Right renal cortex interstitium (tissue), 3 donors: ENCODE results near the gene UNC119B. TPM values are rescaled to one million over a fixed set of nuclear protein-coding genes. Genes with fewer than 3 reads are reported as not detected.
A peak's percentile ranks its signal among the peaks of the same experiment; 100 is the strongest.

Experiments
- DNase-seq, 3 donors: peaks; one replicate each; pipeline ENCODE4 v3.0.0-alpha.2; 2013; ENCODE audit warnings: low read depth in 3 of 3, low spot score in 2 of 3
- polyA plus RNA-seq, 3 donors: library from polyadenylated mRNA; unstranded; fragments of 120-200 nt; gene quantifications; one replicate each; pipeline ENCODE4 v1.2.1, GENCODE V29; 2013; ENCODE audit not compliant: insufficient read length in 3 of 3

UNC119B gene
- polyA plus RNA-seq, 3 donors = 77.5 to 88.9 (median 81.4) TPM

DNA sequence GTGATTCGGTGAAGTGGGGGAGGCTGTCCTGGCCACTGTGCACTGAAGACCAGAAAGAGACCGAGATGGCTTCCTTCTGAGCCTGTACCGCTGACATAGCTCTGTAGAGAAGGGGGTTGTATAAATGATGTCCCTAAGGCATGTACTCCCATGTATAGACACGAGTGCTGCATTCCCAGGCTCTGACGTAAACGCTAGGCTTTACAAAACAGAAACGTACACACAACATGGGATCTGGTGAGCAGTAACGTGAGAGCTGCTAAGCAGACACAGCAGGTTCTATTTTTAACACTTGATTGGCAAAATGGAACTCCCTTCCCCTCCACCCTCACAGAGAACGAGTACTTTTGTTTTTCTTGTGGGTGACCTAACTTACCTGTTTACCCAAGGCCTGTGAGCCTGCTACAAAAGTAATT, 51.3 kb downstream of the UNC119B start:
- peak; percentile 63 to 67 (median 66) for DNase-seq

DNA sequence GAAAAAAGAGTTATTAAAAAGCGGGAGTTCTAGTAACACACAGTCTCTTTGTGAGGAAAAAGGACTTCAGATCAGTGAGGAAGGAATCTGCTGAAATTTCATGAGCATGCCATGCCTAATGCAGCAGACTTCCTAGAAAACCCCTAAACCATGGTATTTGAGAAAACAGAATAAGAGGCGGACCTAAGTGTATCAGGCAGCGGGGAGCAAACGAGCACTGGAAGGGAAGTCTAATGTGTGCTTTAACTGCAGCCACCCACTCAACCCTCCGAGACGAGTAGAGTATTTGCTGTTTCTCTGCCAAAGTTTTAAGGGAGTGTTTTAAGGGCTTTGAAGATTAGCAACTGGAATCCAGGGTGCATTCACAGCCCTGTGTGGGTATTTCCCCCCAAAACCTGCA, 51.8 kb downstream of the UNC119B start:
- no peak for DNase-seq

DNA sequence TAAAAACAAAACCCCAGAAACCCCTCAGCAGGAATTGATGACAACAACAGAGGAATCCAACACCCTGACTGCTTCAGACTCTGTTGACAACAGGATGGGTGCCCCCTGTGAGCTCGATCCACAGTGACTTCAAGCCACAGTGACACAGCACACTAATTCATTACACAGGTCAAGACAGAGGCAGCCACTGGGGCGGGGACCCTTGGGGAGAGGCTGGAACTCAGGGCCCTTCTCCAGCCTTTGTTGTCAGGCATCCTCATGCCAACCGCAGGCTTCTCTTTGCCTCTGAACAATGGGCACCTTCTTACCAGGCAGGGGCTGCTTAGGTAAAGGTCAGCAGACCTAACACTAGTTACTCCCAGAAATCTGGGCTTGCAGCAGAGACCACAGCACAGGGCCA, 53.0 kb downstream of the UNC119B start:
- DNase-seq = no peak

DNA sequence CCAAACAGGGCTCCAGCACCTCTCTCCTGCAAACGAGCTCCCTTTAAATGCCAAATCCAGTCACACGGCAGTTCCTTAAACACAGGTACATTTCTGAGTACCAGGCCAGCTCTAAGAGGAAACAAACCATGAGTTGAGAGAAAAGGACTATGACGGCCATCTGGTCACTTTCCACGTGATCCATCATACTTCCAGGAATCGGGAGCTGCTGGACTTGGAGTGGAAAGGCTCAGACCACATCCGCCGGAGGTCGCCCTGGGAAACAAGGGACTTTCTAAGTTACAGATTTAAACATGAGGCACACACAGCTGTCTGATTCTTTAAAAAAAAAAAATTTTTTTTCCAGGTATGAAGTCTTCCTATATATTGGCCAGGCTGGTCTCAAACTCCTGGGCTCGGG, 54.6 kb downstream of the UNC119B start:
- DNase-seq = no peak

DNA sequence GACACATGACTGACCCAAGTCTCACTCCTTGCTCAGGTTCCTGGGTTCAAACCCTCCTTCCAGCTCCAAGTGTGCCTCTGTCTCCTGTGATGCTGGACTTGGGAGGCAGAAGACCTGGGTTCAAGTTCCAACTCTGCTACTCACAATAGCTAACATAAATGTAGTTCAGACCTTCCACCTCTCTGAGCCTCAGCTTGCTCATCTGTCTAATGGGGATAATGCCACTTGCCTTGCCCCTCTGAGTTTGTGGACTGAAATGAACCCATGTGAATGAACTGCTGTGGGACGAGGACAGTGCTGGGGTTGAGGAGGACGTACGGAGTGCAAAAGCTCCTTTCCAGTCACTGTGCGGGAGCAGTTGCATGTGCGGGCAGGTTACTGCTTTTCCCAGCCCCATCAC, 56.3 kb downstream of the UNC119B start:
- DNase-seq = no peak

DNA sequence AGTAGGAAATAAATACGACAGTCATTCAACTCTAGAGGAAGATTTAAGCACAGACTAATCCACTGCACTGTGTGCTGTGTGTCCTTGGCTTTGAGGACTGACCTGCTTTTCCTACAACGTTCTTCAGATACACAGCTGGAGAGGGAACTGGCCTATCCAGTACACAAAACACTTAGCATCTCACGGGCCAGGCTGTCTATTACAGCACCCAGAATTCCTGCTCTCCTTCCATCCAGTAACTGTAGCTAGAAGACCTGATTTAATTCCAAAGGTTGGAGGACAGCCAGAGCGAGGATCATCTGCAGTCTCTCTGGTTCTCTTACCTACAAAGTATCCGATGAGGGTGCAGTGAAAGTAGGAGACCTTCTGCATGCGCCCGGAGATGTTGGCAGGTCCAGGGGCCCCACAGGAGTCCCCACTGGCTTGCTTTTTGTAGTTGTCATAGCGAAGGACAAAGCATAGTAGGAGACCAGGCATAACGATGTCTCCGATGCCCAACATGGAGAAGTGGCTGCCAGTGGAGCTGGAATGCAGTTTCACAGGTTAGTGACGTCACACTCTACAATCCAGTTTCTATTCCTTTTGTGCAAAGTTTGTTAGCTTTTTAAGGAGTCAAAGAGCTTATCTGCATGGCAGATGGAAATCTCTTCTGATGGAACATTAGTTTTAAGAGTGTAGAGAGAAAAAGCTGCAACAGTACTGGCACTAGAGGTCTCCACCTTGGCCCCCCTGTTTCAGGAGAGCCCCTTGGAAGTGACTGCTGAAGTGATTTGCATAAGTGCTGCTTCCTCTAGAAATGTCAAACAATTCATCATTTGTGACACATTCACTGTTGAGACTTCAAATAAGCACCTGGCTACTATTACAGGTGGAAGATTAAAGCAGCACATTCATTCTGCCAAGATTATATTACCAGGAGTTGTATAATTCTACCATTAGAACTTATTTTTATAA, 57.1 kb downstream of the UNC119B start:
- DNase-seq = no peak

DNA sequence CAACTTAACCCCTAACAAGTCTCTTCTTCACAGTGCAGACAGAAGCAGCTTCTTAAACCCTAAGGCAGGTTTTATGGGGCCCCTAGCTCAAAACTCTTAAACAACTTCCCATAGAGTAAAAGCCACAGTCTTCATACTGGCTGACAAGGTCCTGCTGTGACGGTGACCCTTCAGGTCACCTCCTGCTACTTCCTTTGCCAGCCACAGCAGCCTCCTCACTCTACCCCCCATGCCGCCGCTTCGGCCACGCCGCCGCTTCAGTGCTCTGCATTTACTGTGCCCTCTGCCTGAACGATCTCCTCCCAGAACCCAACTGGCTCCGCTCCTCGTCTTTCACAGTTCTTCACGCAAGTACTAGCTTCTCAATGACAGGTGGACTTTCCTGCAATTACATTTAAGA, 60.8 kb downstream of the UNC119B start:
- DNase-seq = no peak

Other genes starting within 250 kb of the UNC119B start
- gene SRSF9, start 240.7 kb upstream of the UNC119B start, polyA plus RNA-seq = 100 to 1,000 TPM; 204 to 236 (median 228) TPM
- gene DYNLL1, start 214.3 kb upstream of the UNC119B start, polyA plus RNA-seq = 100 to 1,000 TPM; 480 to 578 (median 536) TPM
- 10 to 100 TPM; 65.0 to 75.4 (median 68.3) TPM for gene COQ5, start 181.3 kb upstream of the UNC119B start, polyA plus RNA-seq
- gene RNF10, start 176.1 kb upstream of the UNC119B start, polyA plus RNA-seq = 100 to 1,000 TPM; 237 to 303 (median 280) TPM
- 10 to 100 TPM; 45.9 to 54.5 (median 47.4) TPM for gene POP5, start 129.1 kb upstream of the UNC119B start, polyA plus RNA-seq
- gene CABP1, start 69.8 kb upstream of the UNC119B start, polyA plus RNA-seq = 1 to 10 TPM; 5.6 to 6.4 (median 5.8) TPM
- 100 to 1,000 TPM; 177 to 191 (median 185) TPM for gene MLEC, start 23.3 kb upstream of the UNC119B start, polyA plus RNA-seq
- 10 to 100 TPM; 15.8 to 19.9 (median 16.8) TPM for gene ACADS, start 15.4 kb downstream of the UNC119B start, polyA plus RNA-seq
- 10 to 100 TPM; 85.2 to 87.3 (median 85.6) TPM for gene SPPL3, start 193.9 kb downstream of the UNC119B start, polyA plus RNA-seq